ENCODE results near the gene MDP1.
A peak's percentile ranks its signal among the peaks of the same experiment; 100 is the strongest.
"Not testable (repeated sequence)": the region's sequence is repeated elsewhere in the genome, so short reads cannot be mapped to it uniquely, and the experiment has no call there.

Gene MDP1

DNA sequence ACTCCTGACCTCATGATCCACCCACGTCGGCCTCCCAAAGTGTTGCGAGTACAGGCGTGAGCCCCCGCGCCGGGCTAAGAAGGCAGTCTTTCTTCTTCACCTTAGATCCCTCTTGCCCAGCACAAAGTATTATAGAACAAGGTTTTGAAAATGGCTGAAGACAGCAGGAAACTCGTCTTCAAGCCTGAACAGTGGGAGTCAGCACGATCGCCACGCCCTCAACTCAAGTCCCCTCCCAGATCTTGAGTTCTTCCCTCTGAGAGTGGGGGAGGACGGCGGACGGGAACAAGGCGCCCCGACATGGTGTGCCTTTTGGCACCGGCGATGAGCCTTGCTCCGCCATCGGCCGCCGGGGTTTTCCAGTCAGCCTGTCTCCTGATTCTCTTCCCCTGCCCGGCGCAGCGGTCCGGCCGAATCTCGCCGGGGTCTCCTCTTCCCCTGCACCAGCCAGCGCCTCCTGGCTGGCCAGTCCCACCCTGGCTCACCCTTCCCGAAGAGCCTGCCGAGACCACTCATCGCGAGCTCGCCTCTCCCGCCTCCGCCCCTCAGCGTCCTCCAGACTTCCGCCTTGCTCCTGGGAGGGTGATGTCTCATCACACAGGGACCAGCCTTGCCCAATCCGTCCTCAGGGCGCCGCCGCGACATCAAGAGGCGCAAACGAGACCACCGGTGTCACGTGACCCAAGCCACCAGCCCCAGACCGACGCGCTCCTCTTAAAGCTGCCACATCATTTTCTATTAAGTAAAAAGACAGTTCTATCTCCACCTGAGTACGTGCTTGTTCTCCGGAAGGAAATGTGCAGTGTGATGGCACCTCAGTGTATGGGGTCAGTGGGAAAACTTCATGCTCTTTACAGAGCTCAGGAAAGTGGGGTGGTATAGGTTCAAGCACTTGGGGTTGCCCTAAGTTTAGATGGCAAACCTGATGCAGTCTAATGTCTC, 2.7 kb downstream of the MDP1 start, which contains the start of gene CHMP4A:
TSS of gene CHMP4A (minus strand) at position 565 of the 942 bp plus-strand sequence. CDS start at position 516, 49 bp downstream.
- no peaks in the 10 kb centered on the region for H3K27me3 ChIP-seq (ENCODE audit: control insufficient read depth in 1 of 2, insufficient read depth in 2 of 2, low read length in 2 of 2)
- peak within 1 kb of the TSS; percentile 78 to 93 for H3K4me3 ChIP-seq (ENCODE audit: low read depth in 1 of 2, low read length in 2 of 2)
- no peaks in the 10 kb centered on the region for H3K9me3 ChIP-seq (ENCODE audit: control insufficient read depth in 1 of 2, low read length in 2 of 2)
- H3K4me1 ChIP-seq (ENCODE audit: control insufficient read depth in 1 of 2, insufficient read depth in 2 of 2, low read length in 2 of 2), result peaks cover 16 to 21% of the 10 kb centered on the region in 2 donors
- peaks cover 16 to 42% of the 10 kb centered on the region in 2 donors for H3K36me3 ChIP-seq (ENCODE audit: control insufficient read depth in 1 of 2, insufficient read depth in 2 of 2, low read length in 2 of 2)
- peak within 1 kb of the TSS; percentile 90 to 95 for H3K9ac ChIP-seq (ENCODE audit: low read depth in 1 of 2, low read length in 2 of 2)
- peak within 1 kb of the TSS; percentile 97 for H3K27ac ChIP-seq (ENCODE audit: low read depth, low read length)

DNA sequence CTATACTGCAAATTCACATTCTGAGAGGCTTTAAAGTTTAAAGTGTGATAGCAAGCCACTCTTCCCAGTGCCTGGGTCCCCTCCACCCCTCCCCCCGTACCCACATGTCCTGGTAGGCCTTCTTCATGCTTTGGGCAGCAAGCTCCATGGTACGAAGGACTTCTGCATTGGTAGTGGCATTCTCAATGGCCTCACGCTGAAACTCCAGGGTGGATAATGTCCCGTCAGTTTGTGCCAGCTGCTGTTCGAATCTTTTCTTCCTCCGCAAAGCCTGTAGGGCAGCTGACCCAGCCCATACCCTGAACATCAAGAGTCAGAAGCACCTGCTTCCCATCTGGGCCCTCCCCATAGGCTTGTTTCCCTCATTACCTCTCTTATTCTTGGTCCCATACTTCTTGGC, 4.6 kb downstream of the MDP1 start:
- no peak overlapping the region for H3K27ac ChIP-seq (ENCODE audit: low read depth, low read length)
- no peak overlapping the region for H3K4me3 ChIP-seq (ENCODE audit: low read depth in 1 of 2, low read length in 2 of 2)
- no peaks in the 10 kb centered on the region for H3K27me3 ChIP-seq (ENCODE audit: control insufficient read depth in 1 of 2, insufficient read depth in 2 of 2, low read length in 2 of 2)
- H3K9me3 ChIP-seq (ENCODE audit: control insufficient read depth in 1 of 2, low read length in 2 of 2), result no peaks in the 10 kb centered on the region
- no peak overlapping the region for H3K9ac ChIP-seq (ENCODE audit: low read depth in 1 of 2, low read length in 2 of 2)
- peaks cover 34 to 51% of the 10 kb centered on the region in 2 donors for H3K36me3 ChIP-seq (ENCODE audit: control insufficient read depth in 1 of 2, insufficient read depth in 2 of 2, low read length in 2 of 2)
- peaks cover 14 to 20% of the 10 kb centered on the region in 2 donors for H3K4me1 ChIP-seq (ENCODE audit: control insufficient read depth in 1 of 2, insufficient read depth in 2 of 2, low read length in 2 of 2)

DNA sequence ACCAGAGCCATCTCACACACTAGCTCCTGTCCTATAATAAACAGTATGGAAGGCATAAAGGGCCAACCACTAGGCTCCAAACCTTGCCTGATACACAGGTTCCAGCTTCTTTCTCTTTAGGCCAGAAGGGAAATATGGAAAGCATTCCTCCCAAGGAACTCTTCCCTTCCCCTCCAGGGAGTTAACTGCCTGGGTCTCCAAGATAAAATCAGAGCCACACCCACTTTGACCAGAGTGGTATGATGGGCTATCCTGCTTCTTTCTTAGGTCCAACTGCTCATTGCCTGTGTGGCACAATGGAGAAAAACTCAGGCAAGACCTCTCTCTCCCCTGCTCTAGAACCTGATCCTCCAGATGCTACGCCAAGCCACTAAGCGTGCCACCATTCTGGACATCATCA, 8.2 kb downstream of the MDP1 start:
- H3K9ac ChIP-seq (ENCODE audit: low read depth in 1 of 2, low read length in 2 of 2), result no peak overlapping the region
- H3K4me3 ChIP-seq (ENCODE audit: low read depth in 1 of 2, low read length in 2 of 2), result no peak overlapping the region
- H3K27ac ChIP-seq (ENCODE audit: low read depth, low read length), result no peak overlapping the region
- no peaks in the 10 kb centered on the region for H3K27me3 ChIP-seq (ENCODE audit: control insufficient read depth in 1 of 2, insufficient read depth in 2 of 2, low read length in 2 of 2)
- no peaks in the 10 kb centered on the region for H3K4me1 ChIP-seq (ENCODE audit: control insufficient read depth in 1 of 2, insufficient read depth in 2 of 2, low read length in 2 of 2)
- peaks cover 41 to 72% of the 10 kb centered on the region in 2 donors for H3K36me3 ChIP-seq (ENCODE audit: control insufficient read depth in 1 of 2, insufficient read depth in 2 of 2, low read length in 2 of 2)
- no peaks in the 10 kb centered on the region for H3K9me3 ChIP-seq (ENCODE audit: control insufficient read depth in 1 of 2, low read length in 2 of 2)

DNA sequence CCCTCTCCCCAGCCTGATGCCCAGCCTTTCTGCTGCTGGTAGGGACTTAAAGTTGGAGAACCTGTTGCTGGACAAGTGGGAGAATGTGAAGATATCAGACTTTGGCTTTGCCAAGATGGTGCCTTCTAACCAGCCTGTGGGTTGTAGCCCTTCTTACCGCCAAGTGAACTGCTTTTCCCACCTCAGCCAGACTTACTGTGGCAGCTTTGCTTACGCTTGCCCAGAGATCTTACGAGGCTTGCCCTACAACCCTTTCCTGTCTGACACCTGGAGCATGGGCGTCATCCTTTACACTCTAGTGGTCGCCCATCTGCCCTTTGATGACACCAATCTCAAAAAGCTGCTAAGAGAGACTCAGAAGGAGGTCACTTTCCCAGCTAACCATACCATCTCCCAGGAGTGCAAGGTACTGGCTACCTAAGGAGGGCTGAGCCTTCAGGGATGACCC, 8.7 kb downstream of the MDP1 start:
- Histone ChIP-seq H3K4me3 (ENCODE audit: low read depth in 1 of 2, low read length in 2 of 2) (no peak overlapping the region), H3K9ac (ENCODE audit: low read depth in 1 of 2, low read length in 2 of 2) (no peak overlapping the region), H3K27me3 (ENCODE audit: control insufficient read depth in 1 of 2, insufficient read depth in 2 of 2, low read length in 2 of 2) (no peaks in the 10 kb centered on the region), H3K9me3 (ENCODE audit: control insufficient read depth in 1 of 2, low read length in 2 of 2) (no peaks in the 10 kb centered on the region), H3K27ac (ENCODE audit: low read depth, low read length) (no peak overlapping the region), H3K4me1 (ENCODE audit: control insufficient read depth in 1 of 2, insufficient read depth in 2 of 2, low read length in 2 of 2) (no peaks in the 10 kb centered on the region), H3K36me3 (ENCODE audit: control insufficient read depth in 1 of 2, insufficient read depth in 2 of 2, low read length in 2 of 2) (peaks cover 41 to 72% of the 10 kb centered on the region in 2 donors)

DNA sequence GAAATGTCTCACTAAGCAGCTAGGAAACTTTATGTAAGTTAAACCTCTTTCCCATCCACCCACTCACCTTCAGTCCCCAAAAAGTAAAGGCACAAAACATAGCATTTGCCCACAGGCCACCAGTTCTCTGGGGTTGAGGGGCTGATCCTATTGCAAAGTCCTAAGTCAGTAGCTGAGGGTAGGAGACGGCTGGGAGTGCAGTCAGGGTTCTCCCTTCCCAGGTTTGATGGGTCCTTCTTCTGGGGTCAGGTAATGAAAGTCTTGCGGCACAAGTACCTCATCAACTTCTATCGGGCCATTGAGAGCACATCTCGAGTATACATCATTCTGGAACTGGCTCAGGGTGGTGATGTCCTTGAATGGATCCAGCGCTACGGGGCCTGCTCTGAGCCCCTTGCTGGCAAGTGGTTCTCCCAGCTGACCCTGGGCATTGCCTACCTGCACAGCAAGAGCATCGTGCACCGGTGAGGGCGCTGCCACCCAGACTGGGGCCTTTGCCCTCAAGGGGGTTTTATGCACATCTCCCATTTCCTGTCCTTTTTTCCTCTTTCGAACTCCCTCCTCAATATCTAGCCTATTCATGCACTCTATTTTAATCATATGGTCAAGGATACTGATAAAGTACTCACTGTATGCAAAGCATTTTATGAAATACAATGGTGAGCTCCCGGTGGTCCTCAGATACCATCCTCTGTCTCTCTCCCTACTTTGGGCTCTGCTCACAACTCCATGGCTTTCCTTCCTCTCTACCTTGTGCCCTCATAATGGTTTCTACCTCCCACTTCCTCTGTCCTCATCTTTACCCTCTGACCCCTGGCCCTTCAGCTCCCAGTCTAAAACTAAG, 9.4 kb downstream of the MDP1 start:
- H3K27me3 ChIP-seq (ENCODE audit: control insufficient read depth in 1 of 2, insufficient read depth in 2 of 2, low read length in 2 of 2), result no peaks in the 10 kb centered on the region
- no peaks in the 10 kb centered on the region for H3K9me3 ChIP-seq (ENCODE audit: control insufficient read depth in 1 of 2, low read length in 2 of 2)
- H3K9ac ChIP-seq (ENCODE audit: low read depth in 1 of 2, low read length in 2 of 2), result no peak overlapping the region
- H3K4me1 ChIP-seq (ENCODE audit: control insufficient read depth in 1 of 2, insufficient read depth in 2 of 2, low read length in 2 of 2), result no peaks in the 10 kb centered on the region
- no peak overlapping the region for H3K27ac ChIP-seq (ENCODE audit: low read depth, low read length)
- no peak overlapping the region for H3K4me3 ChIP-seq (ENCODE audit: low read depth in 1 of 2, low read length in 2 of 2)
- H3K36me3 ChIP-seq (ENCODE audit: control insufficient read depth in 1 of 2, insufficient read depth in 2 of 2, low read length in 2 of 2), result peaks cover 41 to 72% of the 10 kb centered on the region in 2 donors

DNA sequence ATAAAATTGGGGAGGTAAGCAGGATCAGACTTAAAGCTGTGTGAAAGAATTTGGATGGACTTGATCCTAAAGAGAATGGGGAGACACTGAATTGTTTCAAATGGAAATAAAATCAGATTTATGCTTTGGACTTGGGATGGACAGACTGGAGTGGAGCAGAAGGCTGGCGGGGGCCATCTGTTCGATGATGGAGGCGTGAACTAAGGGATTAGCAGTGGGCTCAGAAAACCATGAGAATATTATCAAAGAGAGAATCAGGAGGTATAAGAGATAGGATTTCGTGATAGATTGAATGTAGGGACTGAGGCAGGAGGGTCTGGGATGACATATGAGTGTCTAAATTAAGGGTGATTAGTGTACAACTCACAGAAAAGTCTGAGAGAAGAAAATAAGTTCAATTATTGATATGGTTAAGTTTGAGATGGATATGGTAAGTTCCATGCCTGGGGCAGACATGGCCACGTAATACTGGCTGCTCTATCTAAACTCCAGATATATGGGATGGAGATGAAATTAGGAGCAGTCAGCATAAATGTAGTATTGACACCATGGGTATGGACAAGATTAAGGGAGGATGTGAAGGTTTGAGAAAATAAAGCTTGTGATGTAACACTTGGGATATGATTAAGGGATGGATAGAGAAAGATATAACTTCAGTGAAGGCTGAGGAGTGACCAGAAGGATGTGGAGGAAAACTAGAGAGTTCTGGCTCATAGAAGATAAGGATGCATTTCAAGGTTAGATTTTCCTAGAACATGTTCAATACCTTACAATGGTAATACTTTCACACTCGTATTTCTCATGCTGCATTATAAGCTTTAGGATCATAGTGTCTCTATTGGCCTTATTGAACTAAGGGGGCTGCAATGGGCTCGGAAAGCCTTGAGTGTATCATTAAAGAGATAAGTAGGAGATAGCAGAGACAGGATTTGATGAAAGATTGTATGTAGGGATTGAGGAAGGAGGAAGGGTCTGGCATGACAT, 11.4 kb downstream of the MDP1 start:
- Histone ChIP-seq H3K36me3 (ENCODE audit: control insufficient read depth in 1 of 2, insufficient read depth in 2 of 2, low read length in 2 of 2) (peaks cover 31 to 55% of the 10 kb centered on the region in 2 donors), H3K9me3 (ENCODE audit: control insufficient read depth in 1 of 2, low read length in 2 of 2) (no peaks in the 10 kb centered on the region), H3K9ac (ENCODE audit: low read depth in 1 of 2, low read length in 2 of 2) (no peak overlapping the region), H3K4me1 (ENCODE audit: control insufficient read depth in 1 of 2, insufficient read depth in 2 of 2, low read length in 2 of 2) (no peaks in the 10 kb centered on the region), H3K4me3 (ENCODE audit: low read depth in 1 of 2, low read length in 2 of 2) (no peak overlapping the region), H3K27me3 (ENCODE audit: control insufficient read depth in 1 of 2, insufficient read depth in 2 of 2, low read length in 2 of 2) (no peaks in the 10 kb centered on the region), H3K27ac (ENCODE audit: low read depth, low read length) (no peak overlapping the region)

DNA sequence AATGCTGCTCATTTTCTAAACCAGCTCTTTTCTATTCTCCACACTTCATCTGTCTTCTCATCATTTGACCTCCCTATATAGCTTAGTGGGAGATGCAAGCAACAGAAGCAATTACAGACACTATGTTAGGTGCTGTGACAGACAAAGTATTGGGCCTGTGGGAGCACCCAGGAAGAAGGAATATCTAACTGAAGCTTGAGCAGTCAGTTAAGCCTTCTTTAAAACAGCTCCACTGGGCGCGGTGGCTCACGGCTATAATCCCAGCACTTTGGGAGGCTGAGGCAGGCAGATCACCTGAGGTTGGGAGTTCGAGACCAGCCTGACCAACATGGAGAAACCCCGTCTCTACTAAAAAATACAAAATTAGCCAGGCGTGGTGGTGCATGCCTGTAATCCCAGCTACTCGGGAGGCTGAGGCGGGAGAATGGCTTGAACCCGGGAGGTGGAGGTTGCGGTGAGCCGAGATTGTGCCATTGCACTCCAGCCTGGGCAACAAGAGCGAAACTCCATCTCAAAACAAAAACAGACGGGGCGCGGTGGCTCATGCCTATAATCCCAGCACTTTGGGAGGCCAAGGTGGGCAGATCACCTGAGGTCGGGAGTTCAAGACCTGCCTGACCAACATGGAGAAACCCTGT, 12.5 kb downstream of the MDP1 start:
- H3K27me3 ChIP-seq (ENCODE audit: control insufficient read depth in 1 of 2, insufficient read depth in 2 of 2, low read length in 2 of 2); H3K4me1 ChIP-seq (ENCODE audit: control insufficient read depth in 1 of 2, insufficient read depth in 2 of 2, low read length in 2 of 2); H3K9me3 ChIP-seq (ENCODE audit: control insufficient read depth in 1 of 2, low read length in 2 of 2); H3K4me3 ChIP-seq (ENCODE audit: low read depth in 1 of 2, low read length in 2 of 2); H3K27ac ChIP-seq (ENCODE audit: low read depth, low read length); H3K9ac ChIP-seq (ENCODE audit: low read depth in 1 of 2, low read length in 2 of 2): not testable (repeated sequence)
- peaks cover 28 to 45% of the 10 kb centered on the region in 2 donors for H3K36me3 ChIP-seq (ENCODE audit: control insufficient read depth in 1 of 2, insufficient read depth in 2 of 2, low read length in 2 of 2)

DNA sequence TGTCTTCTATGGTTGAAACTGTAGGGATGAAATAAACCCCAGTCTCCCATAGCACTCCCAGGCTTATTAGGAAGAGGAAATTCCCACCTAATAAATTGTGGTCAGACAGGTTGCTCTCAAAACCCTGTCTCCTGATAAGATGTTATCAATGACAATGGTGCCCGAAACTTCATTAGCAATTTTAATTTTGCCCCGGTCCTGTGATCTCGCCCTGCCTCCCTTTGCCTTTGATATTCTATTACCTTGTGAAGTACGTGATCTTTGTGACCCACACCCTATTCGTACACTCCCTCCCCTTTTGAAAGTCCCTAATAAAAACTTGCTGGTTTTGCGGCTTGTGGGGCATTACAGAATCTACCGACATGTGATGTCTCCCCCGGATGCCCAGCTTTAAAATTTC, 13.3 kb downstream of the MDP1 start:
- not testable (repeated sequence) for H3K9ac ChIP-seq (ENCODE audit: low read depth in 1 of 2, low read length in 2 of 2); H3K9me3 ChIP-seq (ENCODE audit: control insufficient read depth in 1 of 2, low read length in 2 of 2); H3K27ac ChIP-seq (ENCODE audit: low read depth, low read length); H3K4me3 ChIP-seq (ENCODE audit: low read depth in 1 of 2, low read length in 2 of 2); H3K27me3 ChIP-seq (ENCODE audit: control insufficient read depth in 1 of 2, insufficient read depth in 2 of 2, low read length in 2 of 2); H3K4me1 ChIP-seq (ENCODE audit: control insufficient read depth in 1 of 2, insufficient read depth in 2 of 2, low read length in 2 of 2)
- peaks cover 19 to 37% of the 10 kb centered on the region in 2 donors for H3K36me3 ChIP-seq (ENCODE audit: control insufficient read depth in 1 of 2, insufficient read depth in 2 of 2, low read length in 2 of 2)
